ENCODE data around the gene ZNF32.
"Not testable (repeated sequence)": the region's sequence is repeated elsewhere in the genome, so short reads cannot be mapped to it uniquely, and the experiment has no call there.

Gene ZNF32

DNA sequence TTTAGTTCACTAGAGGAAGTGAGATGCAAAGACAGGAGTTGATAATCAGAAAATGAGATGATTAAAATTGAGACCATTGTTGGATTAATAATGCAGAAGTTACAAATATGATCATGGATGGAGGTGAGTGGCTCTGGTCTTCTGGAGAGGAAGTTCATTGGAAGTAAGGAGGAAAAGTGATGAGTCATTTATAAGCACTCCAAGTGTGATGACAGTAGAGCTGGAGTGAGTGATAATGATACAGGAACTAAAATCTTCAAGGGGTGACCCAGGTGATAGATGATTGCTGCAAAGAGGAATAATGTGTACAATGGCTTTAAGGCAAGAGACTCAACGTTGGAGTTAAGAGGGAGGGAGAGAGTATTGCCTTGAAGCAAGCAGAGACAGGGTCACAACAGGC lies 20.7 kb downstream of the ZNF32 start:
- DNase-seq (ENCODE audit: low read depth in 2 of 2), result no peak

DNA sequence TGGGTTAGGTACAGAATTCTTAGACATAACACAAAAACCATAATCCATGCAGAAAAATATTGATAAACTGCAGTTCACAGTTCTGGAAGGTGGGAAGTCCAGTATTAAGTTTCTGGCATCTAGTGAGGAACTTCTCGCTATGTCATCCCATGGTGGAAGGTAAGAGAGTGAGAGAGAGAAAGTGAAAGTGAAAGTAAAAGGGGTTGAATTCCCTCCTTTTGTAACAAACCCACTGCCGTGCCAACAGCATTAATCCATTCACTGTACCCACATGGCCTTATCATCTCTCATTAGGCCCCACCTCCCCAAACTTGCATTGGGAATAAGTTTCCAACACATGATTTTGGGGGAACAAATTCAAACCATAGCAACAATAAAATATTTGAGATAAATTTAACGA lies 25.3 kb downstream of the ZNF32 start:
- DNase-seq (ENCODE audit: low read depth in 2 of 2), result no peak

DNA sequence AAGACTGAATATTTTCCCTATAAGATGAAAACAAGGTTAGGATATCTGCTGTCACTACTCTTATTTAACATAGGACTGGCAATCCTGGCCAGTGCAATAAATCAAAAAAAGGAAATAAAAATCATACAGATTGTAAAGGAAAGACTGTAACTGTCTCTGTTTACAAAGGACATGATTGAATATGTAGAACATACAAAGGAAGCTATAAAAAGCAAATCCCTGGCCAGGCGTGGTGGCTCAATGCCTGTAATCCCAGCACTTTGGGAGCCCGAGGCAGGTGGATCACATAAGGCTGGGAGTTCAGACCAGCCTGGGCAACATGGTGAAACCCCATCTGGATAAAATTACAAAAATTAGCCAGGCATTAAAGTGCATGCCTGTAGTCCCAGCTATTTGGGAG lies 26.6 kb downstream of the ZNF32 start:
- no peak for DNase-seq (ENCODE audit: low read depth in 2 of 2)

DNA sequence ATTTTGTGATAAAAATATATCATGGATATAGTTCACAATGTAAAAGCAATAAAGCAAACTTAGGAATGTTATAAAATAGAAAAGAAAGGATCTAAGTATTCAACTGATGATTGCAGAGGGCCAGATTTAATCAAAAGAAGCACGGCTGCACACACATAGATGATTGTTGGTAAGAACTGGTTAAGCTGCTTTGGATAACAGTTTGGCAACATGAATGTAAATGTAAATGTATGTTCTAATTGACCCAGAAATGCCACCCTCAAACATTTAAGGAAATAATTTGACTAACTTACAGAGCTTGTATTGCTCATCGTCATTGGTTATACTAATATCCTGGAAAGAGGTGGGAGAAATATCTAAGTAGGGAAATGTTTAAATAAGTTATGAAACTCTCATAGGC lies 29.3 kb downstream of the ZNF32 start:
- no peak for DNase-seq (ENCODE audit: low read depth in 2 of 2)

DNA sequence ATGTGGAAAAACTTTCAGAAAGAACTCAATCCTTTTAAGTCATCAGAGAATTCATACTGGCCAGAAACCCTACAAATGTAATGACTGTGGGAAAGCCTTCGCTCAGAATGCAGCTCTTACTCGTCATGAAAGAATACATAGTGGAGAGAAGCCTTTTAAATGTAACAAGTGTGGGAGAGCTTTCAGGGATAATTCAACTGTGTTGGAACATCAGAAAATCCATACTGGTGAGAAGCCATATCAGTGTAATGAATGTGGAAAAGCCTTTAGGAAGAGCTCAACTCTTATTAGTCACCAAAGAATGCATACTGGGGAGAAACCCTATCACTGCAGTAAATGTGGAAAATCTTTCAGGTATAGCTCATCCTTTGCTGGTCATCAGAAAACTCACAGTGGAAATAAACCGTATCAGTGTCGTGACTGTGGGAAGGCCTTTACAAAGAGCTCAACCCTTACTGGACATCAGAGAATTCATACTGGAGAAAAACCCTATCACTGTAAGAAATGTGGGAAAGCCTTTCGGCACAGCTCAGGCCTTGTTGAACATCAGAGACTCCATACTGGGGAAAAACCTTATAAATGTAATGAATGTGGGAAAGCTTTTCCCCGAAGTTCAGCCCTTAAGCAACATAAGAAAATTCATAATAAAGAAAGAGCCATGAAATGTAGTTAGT lies 31.8 kb downstream of the ZNF32 start:
- no peak for DNase-seq (ENCODE audit: low read depth in 2 of 2)

DNA sequence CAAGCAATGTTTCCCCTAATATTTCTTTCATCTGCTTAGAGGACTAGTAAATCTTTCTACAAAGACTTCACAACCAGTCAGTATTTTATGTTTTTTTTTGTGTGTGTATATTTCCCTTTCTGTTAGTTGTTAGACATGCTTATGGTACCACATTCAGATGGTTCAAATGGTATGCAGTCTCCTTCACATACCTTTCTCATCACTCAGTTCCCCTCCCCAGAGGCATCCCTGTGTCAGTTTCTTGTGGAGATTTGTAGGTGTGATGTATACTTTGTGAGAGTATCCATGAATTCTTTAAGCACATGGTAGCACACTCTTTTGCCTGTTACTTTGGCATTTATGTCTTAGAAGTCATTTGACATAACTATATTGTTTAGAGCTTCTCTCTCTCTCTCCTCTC lies 38.0 kb downstream of the ZNF32 start:
- no peak for DNase-seq (ENCODE audit: low read depth in 2 of 2)

DNA sequence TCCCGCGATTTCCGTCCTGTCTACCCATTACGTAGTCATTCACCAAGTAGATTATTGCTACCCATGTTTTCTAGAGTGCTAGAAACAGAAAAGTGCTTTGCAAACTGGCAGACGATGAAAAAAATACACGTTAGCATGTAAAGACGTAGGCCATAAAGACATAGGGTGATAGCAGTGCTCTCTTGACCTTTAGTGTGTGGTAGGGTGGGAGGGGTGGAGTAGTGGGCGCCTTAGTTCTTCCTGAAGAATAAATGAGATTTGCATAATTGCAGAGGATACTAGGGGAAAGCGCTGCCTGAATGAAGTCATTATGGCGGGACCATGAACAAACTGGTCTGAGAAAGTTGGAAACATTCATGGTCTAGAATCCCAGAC lies 41.5 kb downstream of the ZNF32 start:
- DNase-seq (ENCODE audit: low read depth in 2 of 2), result no peak

DNA sequence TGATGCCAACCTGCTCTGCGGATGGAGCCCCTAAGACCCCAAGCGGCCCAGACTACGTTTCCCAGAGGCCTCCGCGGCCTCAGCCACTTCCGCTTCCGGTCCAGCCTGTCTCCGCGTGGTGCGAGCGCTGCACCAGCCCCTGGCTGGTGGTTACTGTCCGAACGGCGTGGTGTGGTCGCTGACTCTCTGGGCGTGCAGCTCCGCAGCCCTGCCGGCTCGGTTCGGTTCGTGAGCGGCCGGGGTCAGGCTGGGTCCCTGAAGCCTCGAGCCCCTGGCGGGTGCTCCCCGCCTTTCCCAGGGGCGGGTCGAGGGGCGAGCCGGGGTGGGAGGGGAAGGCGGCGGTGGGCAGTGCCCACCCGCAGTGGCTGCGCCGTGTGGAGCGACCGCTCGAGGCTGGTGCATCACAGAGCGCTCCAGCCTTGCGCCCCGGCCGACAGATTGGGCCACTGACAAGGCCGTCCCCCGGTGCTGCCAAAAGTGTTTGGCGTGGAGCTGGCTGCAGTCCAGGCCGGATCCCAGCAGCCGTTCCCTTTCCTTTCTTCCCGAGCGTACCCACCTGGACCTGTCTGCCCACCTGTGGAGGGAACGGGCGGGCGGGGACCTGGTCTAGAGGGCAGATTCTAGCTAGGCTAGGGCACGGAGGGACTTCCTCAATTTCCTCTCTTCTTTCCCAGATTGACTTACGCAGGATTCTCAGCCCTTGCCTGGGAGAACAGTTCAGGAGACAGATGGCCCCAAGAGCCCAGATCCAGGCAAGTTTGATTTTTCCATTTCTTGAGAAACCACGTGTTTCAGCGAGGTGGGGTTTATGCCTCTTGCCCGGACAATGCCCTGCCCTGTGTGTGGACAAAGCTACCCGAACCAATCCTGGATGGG lies 42.1 kb downstream of the ZNF32 start, which contains the start of gene ZNF485:
Gene ZNF485 (plus strand): TSS at position 116 of the 876 bp plus-strand sequence. CDS start 613 bp downstream, at position 729.
- peak; percentile 59 to 67 for DNase-seq (ENCODE audit: low read depth in 2 of 2)

DNA sequence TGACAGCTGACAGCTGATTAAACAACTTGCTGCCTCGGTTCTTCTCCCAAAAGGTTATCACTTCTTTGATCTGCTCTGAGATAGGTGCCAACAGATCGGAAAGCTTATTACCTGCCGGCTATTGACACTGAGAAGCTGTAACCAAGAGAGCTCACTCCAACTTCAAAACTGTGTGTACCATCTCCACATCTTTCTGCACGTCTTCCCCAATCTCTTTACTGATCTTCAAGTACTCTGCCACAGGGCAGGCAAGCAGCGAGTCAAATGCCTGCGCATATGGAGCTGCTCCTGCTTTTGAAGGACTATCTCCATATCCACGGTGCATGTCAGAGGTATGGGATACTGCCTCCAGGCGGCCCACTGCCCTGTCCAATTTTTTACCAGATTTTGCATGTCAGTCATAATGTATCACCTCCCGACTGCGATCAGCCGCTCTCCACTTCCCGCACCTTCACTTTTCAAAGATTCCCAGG lies 42.8 kb downstream of the ZNF32 start:
- DNase-seq (ENCODE audit: low read depth in 2 of 2), result no peak

DNA sequence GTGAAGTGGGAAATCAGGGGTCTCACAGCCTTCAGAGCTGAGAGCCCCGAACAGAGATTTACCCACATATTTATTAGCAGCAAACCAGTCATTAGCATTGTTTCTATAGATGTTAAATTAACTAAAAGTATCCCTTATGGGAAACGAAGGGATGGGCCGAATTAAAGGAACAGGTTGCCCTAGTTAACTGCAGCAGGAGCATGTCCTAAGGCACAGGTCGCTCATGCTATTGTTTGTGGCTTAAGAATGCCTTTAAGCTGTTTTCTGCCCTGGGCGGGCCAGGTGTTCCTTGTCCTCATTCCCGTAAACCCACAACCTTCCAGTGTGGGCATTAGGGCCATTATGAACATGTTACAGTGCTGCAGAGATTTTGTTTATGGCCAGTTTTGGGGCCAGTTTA lies 47.1 kb downstream of the ZNF32 start:
- not testable (repeated sequence) for DNase-seq (ENCODE audit: low read depth in 2 of 2)

DNA sequence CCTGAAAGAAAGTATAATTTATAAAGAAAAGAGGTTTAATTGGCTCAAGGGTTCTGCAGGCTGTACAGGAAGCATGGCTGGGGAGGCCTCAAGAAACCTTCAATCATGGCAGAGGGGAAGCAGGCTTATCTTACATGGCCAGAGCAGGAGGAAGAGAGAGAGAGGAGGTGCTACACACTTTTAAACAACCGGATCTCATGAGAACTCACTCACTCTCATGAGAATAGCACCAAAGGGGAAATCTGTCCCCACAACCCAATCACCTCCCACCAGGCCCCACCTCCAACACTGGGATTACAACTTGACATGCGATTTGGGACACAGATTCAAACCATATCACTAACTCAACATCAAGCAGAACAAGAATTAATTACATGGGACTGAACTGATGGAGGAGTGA lies 49.3 kb downstream of the ZNF32 start:
- no peak for DNase-seq (ENCODE audit: low read depth in 2 of 2)

DNA sequence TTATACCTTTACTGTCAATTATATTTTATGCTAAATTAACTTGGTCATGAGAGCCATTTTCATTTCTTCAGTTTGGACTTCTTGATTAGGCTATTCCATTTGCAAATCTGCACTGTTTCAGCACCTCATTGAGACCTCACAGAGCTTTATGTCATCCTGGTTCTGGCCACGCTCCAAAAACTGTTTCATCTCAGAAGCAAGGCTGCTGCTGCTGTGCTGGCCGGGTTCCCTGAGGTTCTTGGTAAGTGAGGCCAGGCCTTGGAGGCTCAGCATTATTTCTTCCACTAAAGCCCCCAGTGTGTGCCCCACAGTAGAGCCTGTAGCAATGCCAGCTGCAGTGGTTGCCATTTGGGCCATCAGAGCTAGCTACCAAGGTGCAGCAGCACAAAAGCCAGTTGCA lies 50.2 kb downstream of the ZNF32 start:
- DNase-seq (ENCODE audit: low read depth in 2 of 2), result no peak

DNA sequence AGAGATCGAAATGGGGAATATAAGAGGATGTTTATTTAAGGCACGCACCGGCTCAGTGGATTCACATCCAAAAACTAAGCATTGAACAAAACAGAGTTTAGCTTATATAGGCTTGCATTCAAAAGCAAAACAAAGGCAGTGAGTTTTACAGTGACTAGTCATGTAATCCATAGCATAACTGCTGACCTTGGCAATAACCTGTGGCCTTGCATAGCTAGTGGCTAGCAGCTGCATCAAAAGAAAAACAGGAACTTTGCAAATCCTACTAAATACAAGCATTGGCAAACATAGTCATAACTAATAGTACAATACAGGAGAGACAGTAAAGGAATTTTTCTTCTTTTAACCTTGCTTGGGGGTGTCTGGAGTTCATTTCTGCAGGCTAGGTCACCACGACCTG lies 52.1 kb downstream of the ZNF32 start:
- no peak for DNase-seq (ENCODE audit: low read depth in 2 of 2)

DNA sequence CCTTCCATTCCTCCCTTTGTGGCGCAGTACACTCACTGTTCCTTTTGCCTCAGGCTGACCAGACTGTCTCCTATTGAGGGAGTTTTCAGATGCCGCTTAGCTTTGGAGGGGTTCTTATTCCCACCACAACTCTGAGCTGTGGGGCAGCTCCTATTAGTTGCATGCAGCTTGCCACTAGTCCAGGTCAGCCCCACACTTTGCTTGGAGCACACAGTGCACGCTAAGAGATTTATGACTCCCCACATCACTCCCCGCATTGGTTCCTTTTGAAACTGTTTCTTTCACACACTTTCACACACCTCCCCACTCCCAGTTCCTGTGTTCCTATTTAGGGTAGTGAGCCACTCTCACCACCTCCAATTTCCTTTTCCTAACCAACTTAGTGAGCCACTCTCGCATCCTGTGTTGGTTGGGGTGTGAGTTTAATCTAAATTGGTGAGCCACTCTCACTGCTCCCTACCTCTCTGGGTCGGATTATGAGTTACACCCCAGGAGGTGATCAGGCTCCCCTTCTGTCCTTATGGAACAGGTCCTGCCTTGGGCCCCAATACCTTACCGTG lies 52.9 kb downstream of the ZNF32 start:
- DNase-seq (ENCODE audit: low read depth in 2 of 2), result no peak

DNA sequence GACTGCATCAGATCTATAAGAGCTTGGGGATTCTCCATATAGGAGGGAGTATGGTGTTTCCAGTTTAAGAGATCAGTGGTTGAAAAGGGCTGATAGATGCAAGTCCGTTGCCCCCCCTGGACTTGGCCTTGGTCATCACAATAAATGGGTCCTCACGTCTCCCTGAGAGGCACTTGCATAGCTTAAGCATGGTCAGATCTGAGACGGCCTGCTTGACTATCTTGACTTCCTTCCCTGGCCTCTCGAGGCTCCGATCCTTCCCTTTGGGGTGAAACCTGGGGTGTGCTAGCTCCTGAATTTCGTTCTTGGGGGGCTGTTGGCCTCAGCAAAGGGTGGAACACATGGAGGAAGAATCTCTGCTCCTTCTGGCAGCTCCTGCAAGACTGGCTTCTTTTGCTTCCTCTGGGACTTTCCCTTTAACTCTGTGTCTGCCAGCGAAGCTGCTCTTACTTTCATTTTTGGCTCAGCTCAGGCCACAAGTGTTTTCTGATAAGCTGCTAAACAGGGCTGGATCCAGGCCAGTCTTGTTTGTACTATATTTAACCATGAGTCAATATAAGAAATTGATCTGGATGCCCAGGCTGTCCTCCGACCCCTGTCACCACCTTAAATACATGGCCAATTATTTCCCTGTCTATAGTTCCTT lies 53.6 kb downstream of the ZNF32 start:
- no peak for DNase-seq (ENCODE audit: low read depth in 2 of 2)

All from stimulated activated CD4-positive, alpha-beta T cell treated with anti-CD3 and anti-CD28 coated beads, Interleukin-1b, Interleukin-23, amount 100 ng/mL, for 4 hours (primary cell).